GM23248 (cell line): ENCODE results near the gene ZNF691.

ENCODE experiments used
- EZH2 ChIP-seq: fragments of 200-600 bp; sonication (generic); IDR thresholded peaks from 2 replicates; pipeline ENCODE4 v1.6.1; 2018; ENCODE audit warnings: antibody characterized with exemption, mild to moderate bottlenecking; ENCODE audit not compliant: insufficient read depth, poor library complexity, severe bottlenecking
- EZH2phosphoT487 ChIP-seq: fragments of 200-600 bp; sonication (generic); IDR thresholded peaks from 2 replicates; pipeline ENCODE4 v1.6.1; 2018; ENCODE audit warnings: antibody characterized with exemption, moderate library complexity, mild to moderate bottlenecking, low read depth; ENCODE audit not compliant: insufficient read depth

DNA sequence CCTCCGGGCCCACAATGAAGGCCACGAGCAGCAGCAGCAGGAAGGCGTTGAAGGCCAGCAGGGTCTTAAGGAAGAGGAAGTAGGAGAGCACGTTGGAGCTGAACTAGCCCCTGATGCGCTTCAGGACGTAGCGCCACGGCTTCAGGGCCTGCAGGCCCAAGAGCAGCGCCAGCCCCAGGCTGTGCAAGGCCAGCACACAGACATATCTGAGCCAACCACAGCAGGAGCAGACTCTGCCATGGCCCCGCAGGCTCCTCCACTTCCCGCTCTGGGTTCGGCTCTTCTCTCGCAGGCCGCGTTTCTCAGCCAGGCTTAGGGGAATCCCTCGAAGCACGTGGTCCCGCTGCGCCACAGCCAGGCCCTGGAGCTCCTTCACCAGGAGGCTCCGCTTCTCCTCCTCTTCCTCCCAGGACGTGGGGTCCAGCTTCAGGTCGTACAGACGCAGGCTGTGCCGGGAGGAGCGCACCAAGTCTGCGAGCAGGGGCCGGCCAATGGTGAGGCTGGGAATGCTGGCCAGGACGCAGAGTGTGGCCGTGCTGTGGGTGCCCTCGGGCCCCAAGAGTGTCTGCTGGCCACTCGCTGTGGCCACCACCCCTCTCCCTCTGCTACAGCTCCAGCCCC, 41.7 kb downstream of the ZNF691 start:
- TF ChIP-seq EZH2, result no peak
- no peak for TF ChIP-seq EZH2phosphoT487
